ENCODE data around the gene SLC41A2.
"Not testable (repeated sequence)": the region's sequence is repeated elsewhere in the genome, so short reads cannot be mapped to it uniquely, and the experiment has no call there.

Gene SLC41A2

GRCh38 chr12:104960464-104960863 is 2.4 kb upstream of the SLC41A2 start:
- no peak overlapping the region for H3K4me3 ChIP-seq (ENCODE audit: low read depth, low read length)
- H3K9me3 ChIP-seq (ENCODE audit: control insufficient read depth, insufficient read depth, low read length): no peaks in the 10 kb centered on the region
- H3K27me3 ChIP-seq (ENCODE audit: control insufficient read depth, insufficient read depth, low read length): peaks cover 29% of the 10 kb centered on the region
- no peaks in the 10 kb centered on the region for H3K36me3 ChIP-seq (ENCODE audit: control insufficient read depth, insufficient read depth, low read length)
- peaks cover 14% of the 10 kb centered on the region for H3K4me1 ChIP-seq (ENCODE audit: control insufficient read depth, insufficient read depth, low read length)
- no peak overlapping the region for H3K27ac ChIP-seq (ENCODE audit: low read depth, low read length)
- no peak overlapping the region for H3K9ac ChIP-seq (ENCODE audit: low read depth, low read length)

- Histone ChIP-seq H3K9ac (ENCODE audit: low read depth, low read length) (no peak overlapping the region), H3K36me3 (ENCODE audit: control insufficient read depth, insufficient read depth, low read length) (no peaks in the 10 kb centered on the region), H3K9me3 (ENCODE audit: control insufficient read depth, insufficient read depth, low read length) (no peaks in the 10 kb centered on the region), H3K4me3 (ENCODE audit: low read depth, low read length) (no peak overlapping the region), H3K4me1 (ENCODE audit: control insufficient read depth, insufficient read depth, low read length) (peaks cover 14% of the 10 kb centered on the region), H3K27ac (ENCODE audit: low read depth, low read length) (no peak overlapping the region), H3K27me3 (ENCODE audit: control insufficient read depth, insufficient read depth, low read length) (peaks cover 29% of the 10 kb centered on the region)
Observed at GRCh38 chr12:104959335-104959841, 1.3 kb upstream of the SLC41A2 start.

GRCh38 chr12:104958805-104959334 is 780 bp upstream of the SLC41A2 start:
- peak overlapping the region; percentile 86 for H3K9ac ChIP-seq (ENCODE audit: low read depth, low read length)
- peak overlapping the region; percentile 78 for H3K27ac ChIP-seq (ENCODE audit: low read depth, low read length)

GRCh38 chr12:104957719-104958000 is 430 bp downstream of the SLC41A2 start:
- Histone ChIP-seq H3K9ac (ENCODE audit: low read depth, low read length) (no peak overlapping the region), H3K36me3 (ENCODE audit: control insufficient read depth, insufficient read depth, low read length) (no peaks in the 10 kb centered on the region), H3K27ac (ENCODE audit: low read depth, low read length) (no peak overlapping the region), H3K4me3 (ENCODE audit: low read depth, low read length) (peak overlapping the region; percentile 87), H3K27me3 (ENCODE audit: control insufficient read depth, insufficient read depth, low read length) (peaks cover 29% of the 10 kb centered on the region), H3K9me3 (ENCODE audit: control insufficient read depth, insufficient read depth, low read length) (no peaks in the 10 kb centered on the region), H3K4me1 (ENCODE audit: control insufficient read depth, insufficient read depth, low read length) (peaks cover 14% of the 10 kb centered on the region)

More at GRCh38 chr12:104958805-104959334, 780 bp upstream of the SLC41A2 start:
- peak overlapping the region; percentile 87 for H3K4me3 ChIP-seq (ENCODE audit: low read depth, low read length)
- peaks cover 29% of the 10 kb centered on the region for H3K27me3 ChIP-seq (ENCODE audit: control insufficient read depth, insufficient read depth, low read length)
- no peaks in the 10 kb centered on the region for H3K36me3 ChIP-seq (ENCODE audit: control insufficient read depth, insufficient read depth, low read length)
- no peaks in the 10 kb centered on the region for H3K9me3 ChIP-seq (ENCODE audit: control insufficient read depth, insufficient read depth, low read length)
- H3K4me1 ChIP-seq (ENCODE audit: control insufficient read depth, insufficient read depth, low read length): peaks cover 14% of the 10 kb centered on the region

GRCh38 chr12:104956870-104957718 is 996 bp downstream of the SLC41A2 start:
- peaks cover 29% of the 10 kb centered on the region for H3K27me3 ChIP-seq (ENCODE audit: control insufficient read depth, insufficient read depth, low read length)
- H3K9ac ChIP-seq (ENCODE audit: low read depth, low read length): no peak overlapping the region
- peaks cover 14% of the 10 kb centered on the region for H3K4me1 ChIP-seq (ENCODE audit: control insufficient read depth, insufficient read depth, low read length)
- H3K4me3 ChIP-seq (ENCODE audit: low read depth, low read length): peak overlapping the region; percentile 87
- H3K9me3 ChIP-seq (ENCODE audit: control insufficient read depth, insufficient read depth, low read length): no peaks in the 10 kb centered on the region
- H3K27ac ChIP-seq (ENCODE audit: low read depth, low read length): no peak overlapping the region
- H3K36me3 ChIP-seq (ENCODE audit: control insufficient read depth, insufficient read depth, low read length): no peaks in the 10 kb centered on the region

- Histone ChIP-seq H3K27ac (ENCODE audit: low read depth, low read length) (no peak overlapping the region), H3K36me3 (ENCODE audit: control insufficient read depth, insufficient read depth, low read length) (no peaks in the 10 kb centered on the region), H3K9ac (ENCODE audit: low read depth, low read length) (no peak overlapping the region), H3K4me3 (ENCODE audit: low read depth, low read length) (no peak overlapping the region), H3K27me3 (ENCODE audit: control insufficient read depth, insufficient read depth, low read length) (peaks cover 29% of the 10 kb centered on the region), H3K4me1 (ENCODE audit: control insufficient read depth, insufficient read depth, low read length) (peaks cover 14% of the 10 kb centered on the region), H3K9me3 (ENCODE audit: control insufficient read depth, insufficient read depth, low read length) (no peaks in the 10 kb centered on the region)
Observed at GRCh38 chr12:104955703-104956102, 2.4 kb downstream of the SLC41A2 start.

- Histone ChIP-seq H3K4me1 (ENCODE audit: control insufficient read depth, insufficient read depth, low read length) (peaks cover 4% of the 10 kb centered on the region; the same call in 1 of the 2 replicates), H3K9ac (ENCODE audit: low read depth, low read length) (no peak overlapping the region), H3K9me3 (ENCODE audit: control insufficient read depth, insufficient read depth, low read length) (no peaks in the 10 kb centered on the region), H3K27ac (ENCODE audit: low read depth, low read length) (no peak overlapping the region), H3K4me3 (ENCODE audit: low read depth, low read length) (no peak overlapping the region), H3K36me3 (ENCODE audit: control insufficient read depth, insufficient read depth, low read length) (no peaks in the 10 kb centered on the region), H3K27me3 (ENCODE audit: control insufficient read depth, insufficient read depth, low read length) (peaks cover 15% of the 10 kb centered on the region)
Observed at GRCh38 chr12:104953323-104953722, 4.8 kb downstream of the SLC41A2 start.

- Histone ChIP-seq H3K4me1 (ENCODE audit: control insufficient read depth, insufficient read depth, low read length) (peaks cover 4% of the 10 kb centered on the region; the same call in 1 of the 2 replicates), H3K9ac (ENCODE audit: low read depth, low read length) (no peak overlapping the region), H3K9me3 (ENCODE audit: control insufficient read depth, insufficient read depth, low read length) (no peaks in the 10 kb centered on the region), H3K36me3 (ENCODE audit: control insufficient read depth, insufficient read depth, low read length) (no peaks in the 10 kb centered on the region), H3K4me3 (ENCODE audit: low read depth, low read length) (no peak overlapping the region), H3K27me3 (ENCODE audit: control insufficient read depth, insufficient read depth, low read length) (peaks cover 15% of the 10 kb centered on the region), H3K27ac (ENCODE audit: low read depth, low read length) (no peak overlapping the region)
Observed at GRCh38 chr12:104952816-104953215, 5.3 kb downstream of the SLC41A2 start.

GRCh38 chr12:104951759-104952509 is 6.2 kb downstream of the SLC41A2 start:
- H3K9ac ChIP-seq (ENCODE audit: low read depth, low read length): no peak overlapping the region
- H3K36me3 ChIP-seq (ENCODE audit: control insufficient read depth, insufficient read depth, low read length): no peaks in the 10 kb centered on the region
- H3K4me1 ChIP-seq (ENCODE audit: control insufficient read depth, insufficient read depth, low read length): no peaks in the 10 kb centered on the region
- H3K27ac ChIP-seq (ENCODE audit: low read depth, low read length): no peak overlapping the region
- H3K9me3 ChIP-seq (ENCODE audit: control insufficient read depth, insufficient read depth, low read length): no peaks in the 10 kb centered on the region
- H3K4me3 ChIP-seq (ENCODE audit: low read depth, low read length): no peak overlapping the region
- H3K27me3 ChIP-seq (ENCODE audit: control insufficient read depth, insufficient read depth, low read length): peaks cover 8% of the 10 kb centered on the region

GRCh38 chr12:104948716-104949115 is 9.4 kb downstream of the SLC41A2 start:
- not testable (repeated sequence) for H3K36me3 ChIP-seq (ENCODE audit: control insufficient read depth, insufficient read depth, low read length); H3K9me3 ChIP-seq (ENCODE audit: control insufficient read depth, insufficient read depth, low read length); H3K27me3 ChIP-seq (ENCODE audit: control insufficient read depth, insufficient read depth, low read length); H3K27ac ChIP-seq (ENCODE audit: low read depth, low read length); H3K4me3 ChIP-seq (ENCODE audit: low read depth, low read length); H3K4me1 ChIP-seq (ENCODE audit: control insufficient read depth, insufficient read depth, low read length); H3K9ac ChIP-seq (ENCODE audit: low read depth, low read length)

GRCh38 chr12:104944252-104944651 is 13.8 kb downstream of the SLC41A2 start:
- Histone ChIP-seq H3K4me3 (ENCODE audit: low read depth, low read length) (no peak overlapping the region), H3K9ac (ENCODE audit: low read depth, low read length) (no peak overlapping the region), H3K4me1 (ENCODE audit: control insufficient read depth, insufficient read depth, low read length) (no peaks in the 10 kb centered on the region), H3K27me3 (ENCODE audit: control insufficient read depth, insufficient read depth, low read length) (no peaks in the 10 kb centered on the region), H3K27ac (ENCODE audit: low read depth, low read length) (no peak overlapping the region), H3K36me3 (ENCODE audit: control insufficient read depth, insufficient read depth, low read length) (no peaks in the 10 kb centered on the region), H3K9me3 (ENCODE audit: control insufficient read depth, insufficient read depth, low read length) (peaks cover 4% of the 10 kb centered on the region)
